ENCODE data around the gene MYOCD. TPM values are rescaled to one million over a fixed set of nuclear protein-coding genes. Genes with fewer than 3 reads are reported as not detected.
A peak's percentile ranks its signal among the peaks of the same experiment; 100 is the strongest.

Gene MYOCD
- not detected in 2 replicates for total RNA-seq (2012; rRNA removed)

- Histone ChIP-seq H3K4me2 (ENCODE audit: low read length) (peak within 1 kb of the TSS; percentile 98), H3K36me3 (ENCODE audit: insufficient read depth, low read length) (no peaks in the 10 kb centered on the region), H3K27me3 (ENCODE audit: control insufficient read depth, insufficient read depth, low read length) (peaks cover 20% of the 10 kb centered on the region), H3K9me3 (replicated peaks; ENCODE audit: low read length) (no peaks in the 10 kb centered on the region), H3K9ac (ENCODE audit: low read depth, low read length) (peak within 1 kb of the TSS; percentile 83), H3K4me1 (ENCODE audit: control insufficient read depth, insufficient read depth, low read length) (peaks cover 14% of the 10 kb centered on the region), H3K4me3 (ENCODE audit: low read length) (peak within 1 kb of the TSS; percentile 86)
Measured at GRCh38 chr17:12665263-12666210, at the start of gene MYOCD. Gene MYOCD, plus strand, starts transcription at chr17:12665890. Its CDS starts 299 bp downstream, at chr17:12666189.

- Histone ChIP-seq H3K4me2 (ENCODE audit: low read length) (no peak overlapping the region), H3K9ac (ENCODE audit: low read depth, low read length) (no peak overlapping the region), H3K4me1 (ENCODE audit: control insufficient read depth, insufficient read depth, low read length) (peaks cover 38% of the 10 kb centered on the region), H3K9me3 (replicated peaks; ENCODE audit: low read length) (no peaks in the 10 kb centered on the region), H3K27me3 (ENCODE audit: control insufficient read depth, insufficient read depth, low read length) (no peaks in the 10 kb centered on the region), H3K36me3 (ENCODE audit: insufficient read depth, low read length) (no peaks in the 10 kb centered on the region), H3K4me3 (ENCODE audit: low read length) (no peak overlapping the region)
Measured at GRCh38 chr17:12616161-12616560, 49.5 kb upstream of the MYOCD start.

- Histone ChIP-seq H3K4me2 (ENCODE audit: low read length) (no peak overlapping the region), H3K27me3 (ENCODE audit: control insufficient read depth, insufficient read depth, low read length) (no peaks in the 10 kb centered on the region), H3K4me1 (ENCODE audit: control insufficient read depth, insufficient read depth, low read length) (peaks cover 35% of the 10 kb centered on the region), H3K36me3 (ENCODE audit: insufficient read depth, low read length) (no peaks in the 10 kb centered on the region), H3K9me3 (replicated peaks; ENCODE audit: low read length) (no peaks in the 10 kb centered on the region), H3K4me3 (ENCODE audit: low read length) (no peak overlapping the region), H3K9ac (ENCODE audit: low read depth, low read length) (peak overlapping the region; percentile 72)
Measured at GRCh38 chr17:12618557-12618956, 47.1 kb upstream of the MYOCD start.

- H3K36me3 ChIP-seq (ENCODE audit: insufficient read depth, low read length): no peaks in the 10 kb centered on the region
- H3K27me3 ChIP-seq (ENCODE audit: control insufficient read depth, insufficient read depth, low read length): no peaks in the 10 kb centered on the region
- H3K9ac ChIP-seq (ENCODE audit: low read depth, low read length): peak overlapping the region; percentile 72
- H3K4me1 ChIP-seq (ENCODE audit: control insufficient read depth, insufficient read depth, low read length): peaks cover 28% of the 10 kb centered on the region
- H3K4me2 ChIP-seq (ENCODE audit: low read length): peak overlapping the region; percentile 41
- no peaks in the 10 kb centered on the region for H3K9me3 ChIP-seq (replicated peaks; ENCODE audit: low read length)
- peak overlapping the region; percentile 59 for H3K4me3 ChIP-seq (ENCODE audit: low read length)
Measured at GRCh38 chr17:12619459-12620199, 46.1 kb upstream of the MYOCD start.

- no peaks in the 10 kb centered on the region for H3K36me3 ChIP-seq (ENCODE audit: insufficient read depth, low read length)
- H3K4me1 ChIP-seq (ENCODE audit: control insufficient read depth, insufficient read depth, low read length): peaks cover 28% of the 10 kb centered on the region
- peak overlapping the region; percentile 72 for H3K9ac ChIP-seq (ENCODE audit: low read depth, low read length)
- H3K4me3 ChIP-seq (ENCODE audit: low read length): no peak overlapping the region
- no peaks in the 10 kb centered on the region for H3K9me3 ChIP-seq (replicated peaks; ENCODE audit: low read length)
- H3K4me2 ChIP-seq (ENCODE audit: low read length): peak overlapping the region; percentile 41
- no peaks in the 10 kb centered on the region for H3K27me3 ChIP-seq (ENCODE audit: control insufficient read depth, insufficient read depth, low read length)
Measured at GRCh38 chr17:12620200-12620720, 45.4 kb upstream of the MYOCD start.

GRCh38 chr17:12622726-12623125 is 43.0 kb upstream of the MYOCD start:
- no peaks in the 10 kb centered on the region for H3K9me3 ChIP-seq (replicated peaks; ENCODE audit: low read length)
- no peaks in the 10 kb centered on the region for H3K27me3 ChIP-seq (ENCODE audit: control insufficient read depth, insufficient read depth, low read length)
- H3K9ac ChIP-seq (ENCODE audit: low read depth, low read length): no peak overlapping the region
- H3K36me3 ChIP-seq (ENCODE audit: insufficient read depth, low read length): no peaks in the 10 kb centered on the region
- no peak overlapping the region for H3K4me2 ChIP-seq (ENCODE audit: low read length)
- H3K4me1 ChIP-seq (ENCODE audit: control insufficient read depth, insufficient read depth, low read length): peaks cover 38% of the 10 kb centered on the region
- H3K4me3 ChIP-seq (ENCODE audit: low read length): no peak overlapping the region

GRCh38 chr17:12623220-12623848 is 42.4 kb upstream of the MYOCD start:
- Histone ChIP-seq H3K4me1 (ENCODE audit: control insufficient read depth, insufficient read depth, low read length) (peaks cover 43% of the 10 kb centered on the region), H3K4me2 (ENCODE audit: low read length) (no peak overlapping the region), H3K4me3 (ENCODE audit: low read length) (no peak overlapping the region), H3K36me3 (ENCODE audit: insufficient read depth, low read length) (no peaks in the 10 kb centered on the region), H3K27me3 (ENCODE audit: control insufficient read depth, insufficient read depth, low read length) (no peaks in the 10 kb centered on the region), H3K9ac (ENCODE audit: low read depth, low read length) (no peak overlapping the region), H3K9me3 (replicated peaks; ENCODE audit: low read length) (no peaks in the 10 kb centered on the region)

- H3K4me1 ChIP-seq (ENCODE audit: control insufficient read depth, insufficient read depth, low read length): peaks cover 42% of the 10 kb centered on the region
- H3K4me2 ChIP-seq (ENCODE audit: low read length): no peak overlapping the region
- H3K27me3 ChIP-seq (ENCODE audit: control insufficient read depth, insufficient read depth, low read length): no peaks in the 10 kb centered on the region
- H3K4me3 ChIP-seq (ENCODE audit: low read length): no peak overlapping the region
- no peaks in the 10 kb centered on the region for H3K36me3 ChIP-seq (ENCODE audit: insufficient read depth, low read length)
- H3K9ac ChIP-seq (ENCODE audit: low read depth, low read length): no peak overlapping the region
- no peaks in the 10 kb centered on the region for H3K9me3 ChIP-seq (replicated peaks; ENCODE audit: low read length)
Measured at GRCh38 chr17:12624211-12624610, 41.5 kb upstream of the MYOCD start.

GRCh38 chr17:12625092-12625491 is 40.6 kb upstream of the MYOCD start:
- Histone ChIP-seq H3K4me3 (ENCODE audit: low read length) (no peak overlapping the region), H3K9ac (ENCODE audit: low read depth, low read length) (no peak overlapping the region), H3K27me3 (ENCODE audit: control insufficient read depth, insufficient read depth, low read length) (no peaks in the 10 kb centered on the region), H3K9me3 (replicated peaks; ENCODE audit: low read length) (no peaks in the 10 kb centered on the region), H3K4me2 (ENCODE audit: low read length) (no peak overlapping the region), H3K36me3 (ENCODE audit: insufficient read depth, low read length) (no peaks in the 10 kb centered on the region), H3K4me1 (ENCODE audit: control insufficient read depth, insufficient read depth, low read length) (peaks cover 34% of the 10 kb centered on the region)

- peak overlapping the region; percentile 66 for H3K4me2 ChIP-seq (ENCODE audit: low read length)
- peaks cover 22% of the 10 kb centered on the region for H3K4me1 ChIP-seq (ENCODE audit: control insufficient read depth, insufficient read depth, low read length)
- no peaks in the 10 kb centered on the region for H3K36me3 ChIP-seq (ENCODE audit: insufficient read depth, low read length)
- H3K9me3 ChIP-seq (replicated peaks; ENCODE audit: low read length): no peaks in the 10 kb centered on the region
- H3K4me3 ChIP-seq (ENCODE audit: low read length): no peak overlapping the region
- peak overlapping the region; percentile 76 for H3K9ac ChIP-seq (ENCODE audit: low read depth, low read length)
- no peaks in the 10 kb centered on the region for H3K27me3 ChIP-seq (ENCODE audit: control insufficient read depth, insufficient read depth, low read length)
Measured at GRCh38 chr17:12627177-12627629, 38.5 kb upstream of the MYOCD start.

All from skeletal muscle satellite cell (primary cell).